H1 (cell line): ENCODE data around the gene TDRD9. TPM values are rescaled to one million over a fixed set of nuclear protein-coding genes. Genes with fewer than 3 reads are reported as not detected.

Source experiments
- CTCF ChIA-PET: fragments of 300-600 bp; sonication (Branson Sonifier 250); formaldehyde crosslinking; loops from one replicate; lab custom pipeline; 2021; ENCODE audit not compliant: partially characterized antibody; lab: Charles Lee
- POLR2A ChIA-PET: fragments of 300-600 bp; sonication (Branson Sonifier 250); formaldehyde crosslinking; loops from one replicate; lab custom pipeline; 2021; ENCODE audit warnings: inconsistent platforms; ENCODE audit not compliant: partially characterized antibody; lab: Charles Lee
- DNase-seq, 2 experiments: peaks; one replicate each; pipeline versions ENCODE4 v3.0.0 to v3.0.0-alpha.2; 2010 to 2022; ENCODE audit warnings: low spot score in 2 of 2, low read depth in 1 of 2, mixed read lengths in 1 of 2
- FAIRE-seq: peaks from 2 replicates; lab custom pipeline; 2011; peaks lifted over from hg19 to GRCh38; lab: Jason Lieb, UNC
- H2AFZ ChIP-seq: 2 replicates; pipeline ENCODE4 v1.8.1; 2012; ENCODE audit warnings: low read length, inconsistent platforms
- H2AK5ac ChIP-seq: 2 replicates; pipeline ENCODE4 v1.6.1; 2013; ENCODE audit warnings: low read depth, low read length
- H2BK120ac ChIP-seq: replicated peaks from 2 replicates; pipeline ENCODE3; 2013; ENCODE audit warnings: low read depth, low read length, inconsistent platforms
- H2BK12ac ChIP-seq: 2 replicates; pipeline ENCODE4 v1.6.1; 2013; ENCODE audit warnings: low read depth, low read length
- H2BK15ac ChIP-seq: 2 replicates; pipeline ENCODE4 v1.6.1; 2013; ENCODE audit warnings: low read length
- H2BK20ac ChIP-seq: 2 replicates; pipeline ENCODE4 v1.6.1; 2013; ENCODE audit warnings: low read length
- H2BK5ac ChIP-seq: 2 replicates; pipeline ENCODE4 v1.6.1; 2013; ENCODE audit warnings: low read depth, low read length
- H3K14ac ChIP-seq: 2 replicates; pipeline ENCODE4 v1.6.1; 2013; ENCODE audit warnings: inconsistent platforms; ENCODE audit not compliant: insufficient read length
- H3K18ac ChIP-seq: 2 replicates; pipeline ENCODE4 v1.6.1; 2013; ENCODE audit warnings: low read length; ENCODE audit errors: extremely low read depth
- H3K23ac ChIP-seq: 2 replicates; pipeline ENCODE4 v1.6.1; 2013; ENCODE audit warnings: inconsistent platforms; ENCODE audit not compliant: insufficient read length
- H3K23me2 ChIP-seq: 2 replicates; pipeline ENCODE4 v1.6.1; 2013; ENCODE audit warnings: low read depth, low read length
- H3K27ac ChIP-seq: 2 replicates; pipeline ENCODE4 v1.6.1; 2011; ENCODE audit warnings: low read depth, low read length, inconsistent platforms
- H3K27me3 ChIP-seq, 4 experiments: replicated peaks in 1 of 4; 1 replicate in 1 of 4; 2 replicates in 3 of 4; pipeline versions ENCODE4 v1.6.1 to v1.8.1; 2011 to 2013; ENCODE audit warnings: low read length in 3 of 4, mild to moderate bottlenecking in 3 of 4, inconsistent platforms in 2 of 4, mixed read lengths in 2 of 4, moderate library complexity in 1 of 4; ENCODE audit not compliant: control insufficient read depth in 3 of 4, insufficient read depth in 3 of 4; ENCODE audit errors: extremely low read depth in 1 of 4
- H3K36me3 ChIP-seq, 4 experiments: 2 replicates each; pipeline versions ENCODE4 v1.6.1 to v1.8.1; 2011 to 2013; ENCODE audit warnings: mild to moderate bottlenecking in 4 of 4, low read length in 3 of 4, moderate library complexity in 2 of 4, control low read depth in 1 of 4, inconsistent platforms in 1 of 4; ENCODE audit not compliant: insufficient read depth in 4 of 4, control insufficient read depth in 2 of 4
- H3K4ac ChIP-seq: replicated peaks from 2 replicates; pipeline ENCODE3; 2013; ENCODE audit warnings: low read length, low read depth, mixed read lengths, inconsistent platforms; ENCODE audit not compliant: insufficient read length
- H3K4me1 ChIP-seq, 4 experiments: replicated peaks in 1 of 4; 1 replicate in 1 of 4; 2 replicates in 3 of 4; pipeline versions ENCODE4 v1.6.1 to v1.8.1; 2011 to 2013; ENCODE audit warnings: low read length in 3 of 4, inconsistent platforms in 2 of 4, mixed read lengths in 1 of 4; ENCODE audit not compliant: insufficient read depth in 4 of 4, control insufficient read depth in 3 of 4
- H3K4me2 ChIP-seq, 2 experiments: 2 replicates each; pipeline versions ENCODE4 v1.6.1 to v1.8.1; 2011 to 2013; ENCODE audit warnings: low read depth in 2 of 2, low read length in 2 of 2, control low read depth in 1 of 2, inconsistent platforms in 1 of 2, mild to moderate bottlenecking in 1 of 2; ENCODE audit not compliant: insufficient read depth in 1 of 2
- H3K4me3 ChIP-seq, 4 experiments: fragments of 200-600, 300-600 bp in 1 of 4; sonication (generic), shearing (Covaris generic), sonication (Bioruptor Twin) in 1 of 4; 2 replicates each; pipeline versions ENCODE4 v1.5.1 to v1.8.1; 2011 to 2016; ENCODE audit warnings: low read length in 4 of 4, low read depth in 3 of 4, control low read depth in 2 of 4, inconsistent platforms in 2 of 4, mild to moderate bottlenecking in 2 of 4, mixed read lengths in 1 of 4, moderate library complexity in 1 of 4; ENCODE audit not compliant: insufficient read depth in 2 of 4; ENCODE audit errors: extremely low read depth in 1 of 4
- H3K56ac ChIP-seq: replicated peaks from 2 replicates; pipeline ENCODE3; 2013; ENCODE audit warnings: low read depth, mild to moderate bottlenecking, mixed read lengths, low read length, inconsistent platforms; ENCODE audit not compliant: insufficient read length
- H3K79me1 ChIP-seq: 2 replicates; pipeline ENCODE4 v1.6.1; 2013; ENCODE audit warnings: low read depth, low read length, control low read depth
- H3K79me2 ChIP-seq, 2 experiments: 2 replicates each; pipeline versions ENCODE4 v1.6.1 to v1.8.1; 2012 to 2013; ENCODE audit warnings: low read length in 2 of 2, mild to moderate bottlenecking in 2 of 2, inconsistent platforms in 1 of 2; ENCODE audit not compliant: insufficient read depth in 2 of 2, control insufficient read depth in 1 of 2
- H3K9ac ChIP-seq, 4 experiments: replicated peaks in 1 of 4; 1 replicate in 1 of 4; 2 replicates in 3 of 4; pipeline versions ENCODE4 v1.6.1 to v1.8.1; 2011 to 2013; ENCODE audit warnings: low read depth in 3 of 4, low read length in 3 of 4, control low read depth in 2 of 4, mild to moderate bottlenecking in 2 of 4, moderate library complexity in 2 of 4, inconsistent platforms in 1 of 4; ENCODE audit errors: extremely low read depth in 1 of 4
- H3K9me3 ChIP-seq, 2 experiments: 2 replicates each; pipeline versions ENCODE4 v1.6.1 to v1.8.1; 2012 to 2013; ENCODE audit warnings: mild to moderate bottlenecking in 2 of 2, moderate library complexity in 2 of 2, control low read depth in 1 of 2, inconsistent platforms in 1 of 2, low read depth in 1 of 2, low read length in 1 of 2, mixed read lengths in 1 of 2; ENCODE audit not compliant: insufficient read depth in 2 of 2
- H4K20me1 ChIP-seq, 2 experiments: replicated peaks in 1 of 2; 2 replicates each; pipeline versions ENCODE3 to v1.8.1; 2011 to 2013; ENCODE audit warnings: inconsistent platforms in 2 of 2, low read length in 2 of 2, mild to moderate bottlenecking in 1 of 2; ENCODE audit not compliant: insufficient read depth in 2 of 2, control insufficient read depth in 1 of 2
- H4K5ac ChIP-seq: 2 replicates; pipeline ENCODE4 v1.6.1; 2013; ENCODE audit warnings: low read length, low read depth, mixed read lengths, inconsistent platforms; ENCODE audit not compliant: insufficient read length
- H4K8ac ChIP-seq: 2 replicates; pipeline ENCODE4 v1.8.0; 2013; ENCODE audit warnings: mild to moderate bottlenecking, moderate library complexity, low read length, inconsistent platforms; ENCODE audit not compliant: insufficient read depth; ENCODE audit errors: extremely low read depth
- H4K91ac ChIP-seq: replicated peaks from 2 replicates; pipeline ENCODE3; 2013; ENCODE audit warnings: low read length, mixed read lengths, inconsistent platforms; ENCODE audit not compliant: insufficient read length
- YY1 ChIP-seq: IDR thresholded peaks from 2 replicates; pipeline ENCODE4 v1.6.1; 2011; ENCODE audit warnings: low read depth, mild to moderate bottlenecking, low read length
- WGBS, 2 experiments: shearing (Covaris generic) in 1 of 2; methylation state at CpG; one replicate each; pipeline versions ENCODE4 v1.1.6 to v1.1.7; 2013 to 2015; ENCODE audit warnings: low lambda C conversion rate in 2 of 2, mixed read lengths in 2 of 2, inconsistent platforms in 1 of 2, low coverage in 1 of 2, missing lambda C conversion rate in 1 of 2; ENCODE audit not compliant: insufficient replicate concordance in 2 of 2, insufficient coverage in 1 of 2, insufficient read length in 1 of 2; ENCODE audit errors: extremely low coverage in 1 of 2, missing lambda C conversion rate in 1 of 2; 5-methylcytosine and 5-hydroxymethylcytosine counted together
- polyA plus RNA-seq, 7 experiments: library from polyadenylated mRNA; depleted of rRNA in 3 of 7; stranded (reverse) in 5 of 7; unstranded in 2 of 7; fragments of >200 nt in 5 of 7; fragments of 200-250 nt in 2 of 7; gene quantifications; 1 replicate in 5 of 7; 2 replicates in 1 of 7; 4 replicates in 1 of 7; pipeline versions ENCODE4 v1.2.1 to v1.2.3, GENCODE V29; 2011 to 2013; ENCODE audit warnings: missing spikeins in 2 of 7, mixed read lengths in 2 of 7
- total RNA-seq: library from RNA; stranded (reverse); fragmentation: NEBNext Ultra II Directional; extraction: Animal tissue kit (Norgen Biotek cat#: 25700); gene quantifications from 2 replicates; pipeline ENCODE4 v1.2.1, GENCODE V29; 2021

TDRD9 gene
- total and polyA plus RNA-seq, 2 of the 8 experiments (the other 6 are each of a cell fraction or from before 2014, with no cell fraction given), result not detected

GRCh38 chr14:104004849-104005248, 76.6 kb downstream of the TDRD9 start:
- ChIA-PET CTCF (interaction anchor here (0.6 kb wide), 1 partner anchor 557 kb away, joined by 3 read pairs; no protein-coding TSS in a partner anchor), POLR2A (no interaction called here)
- Histone ChIP-seq H3K79me1 (no peaks in the 10 kb centered on the region), H3K9me3 (no peaks in the 10 kb centered on the region), H2BK5ac (no peak overlapping the region), H3K23ac (no peak overlapping the region), H3K23me2 (no peaks in the 10 kb centered on the region), H3K4me3 (no peak overlapping the region), H3K79me2 (no peaks in the 10 kb centered on the region), H2AK5ac (no peak overlapping the region), H2AFZ (no peak overlapping the region), H3K4me2 (no peak overlapping the region), H3K4me1 (no peaks in the 10 kb centered on the region), H3K27me3 (no peaks in the 10 kb centered on the region), H3K56ac (no peak overlapping the region), H3K18ac (no peak overlapping the region), H4K5ac (no peak overlapping the region), H3K4ac (no peak overlapping the region), H3K36me3 (no peaks in the 10 kb centered on the region), H2BK12ac (no peak overlapping the region), H3K9ac (no peak overlapping the region), H4K8ac (no peak overlapping the region), H4K91ac (no peak overlapping the region), H2BK15ac (no peak overlapping the region), H2BK20ac (no peak overlapping the region), H2BK120ac (no peak overlapping the region), H3K27ac (no peak overlapping the region), H4K20me1 (no peaks in the 10 kb centered on the region), H3K14ac (no peak overlapping the region)
- DNase-seq (no peak), FAIRE-seq (no peak)
- no peak for TF ChIP-seq YY1
- 83% methylated on average over 1 of the region's 1 CpG; no CpG with 5 or more reads in 1 of the 2 experiments for WGBS, 2 experiments
